ENCODE results near the gene KRR1. TPM values are rescaled to one million over a fixed set of nuclear protein-coding genes. Genes with fewer than 3 reads are reported as not detected.

KRR1 gene
- total and polyA plus RNA-seq, 2 of the 13 experiments (the other 11 are each of a cell fraction or from before 2014, with no cell fraction given), result 19.3 to 103 TPM

DNA sequence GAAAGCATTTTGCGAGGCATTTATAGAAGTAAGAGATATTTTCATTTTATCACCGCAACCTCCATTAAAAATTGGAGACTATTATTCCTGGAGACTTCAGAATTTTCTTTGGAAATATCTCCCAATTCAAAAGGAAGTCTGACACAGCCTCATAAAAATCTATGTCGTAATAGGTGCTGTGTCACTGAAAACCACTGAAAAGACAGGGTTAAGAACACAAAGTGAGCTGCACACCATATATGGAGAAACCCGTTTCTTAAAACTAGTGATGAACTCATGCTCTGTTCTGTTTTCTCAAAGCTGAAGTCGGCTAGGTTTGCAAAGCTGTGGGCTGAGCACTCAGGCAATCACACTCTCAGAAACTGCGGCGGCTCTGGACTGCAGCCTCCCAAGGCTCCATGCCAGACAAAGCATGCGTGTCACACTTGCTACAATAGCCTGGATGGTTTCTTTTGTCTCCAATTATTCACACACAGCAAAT is 30.9 kb downstream of the KRR1 start, which contains the start of gene GLIPR1:
TSS of gene GLIPR1 (plus strand) at position 287 of the 481 bp plus-strand sequence. CDS start at position 413, 126 bp downstream.
- Histone ChIP-seq H3K4me3 (replicated peaks in 1 of 3; ENCODE audit: insufficient read depth in 1 of 3, low read depth in 2 of 3, low read length in 3 of 3) (peak within 1 kb of the TSS; percentile 44 to 50 (median 47); a peak in 5 of 6 replicates), H3K27me3 (ENCODE audit: control insufficient read depth in 1 of 2, insufficient read depth in 2 of 2, low read length in 2 of 2) (no peaks in the 10 kb centered on the region), H2AFZ (ENCODE audit: low read length) (peak within 1 kb of the TSS; percentile 80), H3K4me1 (ENCODE audit: insufficient read depth, low read length) (peaks cover 26% of the 10 kb centered on the region), H3K4me2 (ENCODE audit: low read depth, low read length) (peak within 1 kb of the TSS; percentile 67), H4K20me1 (ENCODE audit: insufficient read depth, low read length) (no peaks in the 10 kb centered on the region), H3K27ac (ENCODE audit: extremely low read length, insufficient read depth, low read length) (no peak within 1 kb of the TSS), H3K9me3 (ENCODE audit: low read length) (no peaks in the 10 kb centered on the region), H3K36me3 (replicated peaks in 1 of 2; ENCODE audit: control insufficient read depth in 1 of 2, insufficient read depth in 2 of 2, low read length in 2 of 2) (no peaks in the 10 kb centered on the region), H3K79me2 (ENCODE audit: insufficient read depth, low read length) (no peaks in the 10 kb centered on the region), H3K9ac (ENCODE audit: insufficient read depth, low read depth, low read length) (peak within 1 kb of the TSS; percentile 45; the same call in 1 of the 2 replicates)
- in situ Hi-C loops (cut with HindIII; ENCODE audit: extremely low pct_ligation_motif_present, low pct_unique_long_range_greater_than_20kb), result no loop called here
- no TSS peak for BruUV-seq (replicated peaks)
- WGBS (ENCODE audit: low lambda C conversion rate), result 24% methylated on average over 6 of the region's 8 CpGs
- POLR2A ChIA-PET, result no interaction called here
- DNase-seq (ENCODE audit: low spot score) (peak; percentile 45), ATAC-seq (peak; percentile 90), FAIRE-seq (no peak)
- intact Hi-C loops (cut with micrococcal nuclease; ENCODE audit: unreplicated experiment), result loop anchor here (2.0 to 10.0 kb wide), 3 partner anchors 792 to 977 kb away; partner anchors contain the start of gene BBS10
- CTCF ChIA-PET (ENCODE audit: low intra/inter-chr PET ratio, low total read pairs), result no interaction called here
- TF ChIP-seq SP2 (CRISPR knock-in tag; IDR thresholded peaks at IDR 0.05) (no peak), TEF (CRISPR knock-in tag; IDR thresholded peaks at IDR 0.05) (no peak), GTF3A (CRISPR knock-in tag; conservative IDR thresholded peaks at IDR 0.05) (no peak), CEBPB (IDR thresholded peaks at IDR 0.05; ENCODE audit: borderline replicate concordance, low read depth, low read length) (peak; percentile 58), POLR2A (IDR thresholded peaks at IDR 0.05; ENCODE audit: insufficient read depth in 1 of 2, low read depth in 2 of 2, low read length in 2 of 2) (0 out of 4 replicates have a peak, but pooled peaks of 1 of the 2 experiments have one; percentile 23), ZNF660 (CRISPR knock-in tag; IDR thresholded peaks at IDR 0.05; ENCODE audit: borderline replicate concordance, low read depth) (no peak), JDP2 (CRISPR knock-in tag; IDR thresholded peaks at IDR 0.05; ENCODE audit: borderline replicate concordance) (no peak), JUND (CRISPR knock-in tag; IDR thresholded peaks at IDR 0.05) (no peak), ZNF18 (CRISPR knock-in tag; IDR thresholded peaks at IDR 0.05; ENCODE audit: insufficient replicate concordance) (no peak), ZNF652 (CRISPR knock-in tag; IDR thresholded peaks at IDR 0.05; ENCODE audit: borderline replicate concordance, low read depth) (peak; percentile 77), SOX6 (IDR thresholded peaks at IDR 0.05) (no peak), SOX6 (CRISPR knock-in tag; IDR thresholded peaks at IDR 0.05) (0 out of 2 replicates have a peak, but pooled peaks have one; percentile 20), SRSF9 (IDR thresholded peaks at IDR 0.05; ENCODE audit: borderline replicate concordance, insufficient read depth, low read depth, low read length, poor library complexity, severe bottlenecking) (no peak), DPF2 (CRISPR knock-in tag; IDR thresholded peaks at IDR 0.05; ENCODE audit: borderline replicate concordance, low read depth) (no peak), SIX4 (CRISPR knock-in tag; IDR thresholded peaks at IDR 0.05) (no peak), PATZ1 (CRISPR knock-in tag; IDR thresholded peaks at IDR 0.05) (no peak), SALL1 (CRISPR knock-in tag; IDR thresholded peaks at IDR 0.05) (peak; percentile 28; the same call in 1 of the 2 replicates), TOE1 (CRISPR knock-in tag; IDR thresholded peaks at IDR 0.05) (no peak), MAZ (IDR thresholded peaks at IDR 0.05; ENCODE audit: borderline replicate concordance, low read depth, low read length) (no peak), MAZ (CRISPR knock-in tag; IDR thresholded peaks at IDR 0.05; ENCODE audit: low read depth) (no peak), MEIS1 (CRISPR knock-in tag; IDR thresholded peaks at IDR 0.05; ENCODE audit: borderline replicate concordance) (0 out of 2 replicates have a peak, but pooled peaks have one; percentile 42), ZNF234 (CRISPR knock-in tag; conservative IDR thresholded peaks at IDR 0.05) (no peak), PPARG (CRISPR knock-in tag; conservative IDR thresholded peaks at IDR 0.05) (no peak)
